KBM-7 (cell line): ENCODE measurements around the gene ADH5.
A peak's percentile ranks its signal among the peaks of the same experiment; 100 is the strongest.
"Not testable (repeated sequence)": the region's sequence is repeated elsewhere in the genome, so short reads cannot be mapped to it uniquely, and the experiment has no call there.

Experiments used
- DNase-seq: peaks from one replicate; pipeline ENCODE4 v3.0.0-alpha.2; 2015
- in situ Hi-C: fragments of 300-500 bp; cut with MboI; formaldehyde crosslinking; loops from 2 replicates; pipeline ENCODE4 v1.14.3; 2020; ENCODE audit warnings: low sequenced_read_pairs, low pct_unique_long_range_greater_than_20kb, mixed read lengths

Gene ADH5

GRCh38 chr4:99090481-99091215 lies 2.1 kb upstream of the ADH5 start:
- in situ Hi-C loops: no loop called here

GRCh38 chr4:99088023-99088449 lies 552 bp downstream of the ADH5 start:
- in situ Hi-C loops: no loop called here
- DNase-seq: peak; percentile 45

More at GRCh38 chr4:99090481-99091215, 2.1 kb upstream of the ADH5 start:
- no peak for DNase-seq

- in situ Hi-C loops: no loop called here
- no peak for DNase-seq
These were observed 4.0 kb downstream of the ADH5 start for GRCh38 chr4:99084595-99084994.

DNA sequence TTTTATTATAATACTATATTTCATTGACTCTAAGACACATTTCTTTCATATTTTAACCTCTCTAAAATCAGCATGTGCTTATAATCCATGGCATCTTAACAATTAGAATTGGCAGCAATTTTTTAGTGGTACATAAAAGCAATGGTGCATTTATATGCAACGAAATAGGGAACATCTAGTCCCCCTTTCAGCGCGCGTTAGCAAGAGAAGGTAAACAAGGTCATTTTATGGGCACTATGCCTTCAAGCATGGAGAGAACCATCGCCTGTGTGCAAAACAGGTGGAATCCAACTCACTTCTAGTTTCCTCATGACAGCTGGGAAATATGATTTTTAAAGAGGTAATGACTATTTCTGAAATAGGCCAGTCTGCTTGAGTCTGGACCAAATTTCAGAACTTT lies 6.4 kb downstream of the ADH5 start:
- in situ Hi-C loops: no loop called here
- DNase-seq: no peak

DNA sequence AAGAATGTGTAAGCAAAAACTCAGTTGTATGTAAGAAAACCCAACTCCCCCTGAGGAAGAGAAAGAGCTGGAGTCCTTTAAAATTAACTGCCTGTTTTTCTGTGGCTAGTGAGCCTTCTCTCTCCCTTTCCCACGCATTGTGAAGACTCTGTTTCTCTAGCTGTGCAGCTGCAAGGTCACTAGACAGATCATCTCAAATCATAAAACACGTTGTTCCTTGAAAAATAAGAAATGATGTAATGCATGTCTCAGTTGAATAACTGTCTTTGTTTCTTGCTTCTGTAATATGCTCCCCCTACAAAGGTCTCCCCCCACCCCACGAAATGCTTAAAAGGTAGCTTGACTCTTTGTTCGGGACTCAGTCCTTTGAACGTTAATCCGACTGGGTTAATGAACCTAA lies 7.7 kb downstream of the ADH5 start:
- in situ Hi-C loops, DNase-seq: not testable (repeated sequence)

GRCh38 chr4:99079625-99080295 lies 8.8 kb downstream of the ADH5 start:
- in situ Hi-C loops: no loop called here
- DNase-seq: no peak

DNA sequence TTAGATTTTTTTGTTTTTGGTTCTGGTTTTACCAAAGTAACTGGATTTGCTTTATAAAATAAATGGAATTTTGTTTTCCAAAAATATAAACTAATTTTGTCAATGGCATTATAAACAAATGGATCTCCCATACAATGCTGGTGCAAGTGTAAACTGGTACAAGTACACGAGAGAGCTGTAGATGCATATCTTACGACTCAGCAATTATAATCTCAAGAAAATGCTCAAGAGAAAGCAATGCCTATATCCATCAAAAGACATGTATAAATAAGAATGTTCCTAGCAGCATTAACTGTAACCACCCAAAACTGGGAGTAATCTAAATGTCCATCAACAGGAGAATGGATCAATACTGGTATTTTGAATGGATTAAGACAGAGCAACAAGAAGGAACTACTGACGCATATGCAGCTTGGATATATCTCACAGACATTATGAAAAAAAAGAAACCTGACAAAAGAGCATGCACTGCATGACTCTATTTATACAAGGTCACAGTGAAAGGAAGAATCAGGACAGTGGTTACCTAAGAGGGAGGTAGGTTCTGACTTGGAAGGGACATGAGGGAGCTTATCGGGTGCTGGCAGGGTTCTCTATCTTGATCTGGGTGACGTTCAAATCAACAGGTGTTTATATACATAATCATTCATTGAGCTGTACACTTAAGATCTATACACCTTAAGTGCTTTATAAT lies 9.5 kb downstream of the ADH5 start:
- no peak for DNase-seq
- in situ Hi-C loops: no loop called here

- in situ Hi-C loops: no loop called here
These were observed 10.3 kb downstream of the ADH5 start for GRCh38 chr4:99078336-99078735.

DNA sequence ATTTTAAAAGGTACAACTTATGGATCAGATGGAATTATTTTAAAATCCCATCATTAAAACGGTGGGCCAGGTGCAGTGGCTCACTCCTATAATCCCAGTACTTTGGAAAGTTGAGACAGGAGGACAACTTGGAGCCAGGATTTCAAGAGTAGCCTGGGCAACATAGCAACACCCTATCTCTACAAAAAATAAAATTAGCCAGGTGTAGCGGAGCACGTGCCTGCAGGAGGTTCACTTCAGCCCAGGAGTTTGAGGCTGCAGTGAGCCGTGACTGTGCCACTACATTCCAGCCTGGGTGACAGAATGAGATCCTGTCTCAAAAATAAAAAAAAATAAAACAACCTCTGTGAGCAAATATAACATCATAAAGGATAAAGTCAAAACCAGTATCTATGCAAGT lies 11.4 kb downstream of the ADH5 start:
- in situ Hi-C loops: no loop called here
- DNase-seq: no peak

More at GRCh38 chr4:99078336-99078735, 10.3 kb downstream of the ADH5 start:
- DNase-seq: no peak

GRCh38 chr4:99076292-99076976 lies 12.2 kb downstream of the ADH5 start:
- DNase-seq: no peak
- in situ Hi-C loops: no loop called here

DNA sequence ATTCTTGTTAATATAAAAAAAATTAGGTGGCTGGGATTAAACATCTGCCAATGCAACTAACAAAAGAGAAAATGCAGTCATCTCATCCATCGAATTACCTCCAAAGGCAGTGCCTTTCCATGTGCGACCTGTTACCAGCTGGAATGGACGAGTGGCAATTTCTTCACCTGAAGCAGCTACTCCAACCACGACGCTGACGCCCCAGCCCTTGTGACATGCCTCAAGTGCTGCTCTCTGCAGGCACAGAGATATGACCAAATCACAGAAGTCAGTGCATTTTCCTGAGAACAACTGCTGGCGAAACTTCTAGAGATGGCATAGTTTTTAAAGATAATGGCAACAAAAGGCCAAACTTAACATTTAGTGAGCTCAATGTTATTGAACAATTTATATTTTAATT lies 13.8 kb downstream of the ADH5 start:
- DNase-seq: no peak
- in situ Hi-C loops: no loop called here

DNA sequence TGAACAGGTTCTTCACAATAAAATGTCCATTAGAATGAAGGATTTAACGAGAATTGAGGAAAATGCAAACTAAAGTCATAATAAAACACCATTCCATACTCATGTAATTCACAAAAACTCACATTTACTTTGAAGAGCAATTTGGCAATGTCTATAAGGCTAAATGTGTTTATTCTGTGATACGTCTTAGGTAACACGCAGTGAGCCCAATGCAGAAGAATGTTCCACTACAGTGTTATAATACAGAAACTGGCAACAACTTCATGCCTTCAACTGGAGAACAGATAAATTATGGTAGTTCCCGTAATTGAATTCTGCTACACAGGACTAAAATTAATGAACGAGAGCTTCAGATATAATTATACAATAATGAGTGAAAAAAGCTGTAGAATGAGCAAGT lies 17.4 kb downstream of the ADH5 start:
- in situ Hi-C loops: no loop called here
- DNase-seq: no peak

DNA sequence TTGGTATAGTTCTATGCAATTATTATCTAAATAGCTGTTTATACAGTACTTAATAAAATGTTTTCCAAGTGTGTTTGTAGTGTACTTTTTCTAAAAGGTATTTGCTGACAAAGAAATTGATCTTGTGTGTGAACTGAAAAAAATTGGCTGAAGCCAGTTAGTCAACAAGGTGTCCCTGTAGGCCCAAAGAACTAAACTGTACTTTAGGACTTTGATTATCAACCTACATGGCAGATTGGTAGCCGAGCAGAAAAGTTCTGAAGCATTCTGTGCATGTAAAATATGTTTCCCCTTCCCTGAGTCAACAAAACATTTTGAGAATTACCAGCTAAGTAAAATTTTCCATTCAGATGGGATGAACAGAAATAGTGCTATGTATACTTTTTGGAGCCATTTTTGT lies 21.0 kb downstream of the ADH5 start:
- in situ Hi-C loops: no loop called here
- no peak for DNase-seq

DNA sequence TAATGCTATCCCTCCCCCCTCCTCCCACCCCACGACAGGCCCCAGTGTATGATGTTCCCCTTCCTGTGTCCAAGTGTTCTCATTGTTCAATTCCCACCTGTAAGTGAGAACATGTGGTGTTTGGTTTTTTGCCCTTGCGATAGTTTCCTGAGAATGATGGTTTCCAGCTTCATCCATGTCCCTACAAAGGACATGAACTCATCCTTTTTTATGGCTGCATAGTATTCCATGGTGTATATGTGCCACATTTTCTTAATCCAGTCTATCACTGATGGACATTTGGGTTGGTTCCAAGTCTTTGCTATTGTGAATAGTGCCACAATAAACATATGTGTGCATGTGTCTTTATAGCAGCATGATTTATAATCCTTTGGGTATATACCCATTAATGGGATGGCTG lies 23.1 kb downstream of the ADH5 start:
- DNase-seq, in situ Hi-C loops: not testable (repeated sequence)

DNA sequence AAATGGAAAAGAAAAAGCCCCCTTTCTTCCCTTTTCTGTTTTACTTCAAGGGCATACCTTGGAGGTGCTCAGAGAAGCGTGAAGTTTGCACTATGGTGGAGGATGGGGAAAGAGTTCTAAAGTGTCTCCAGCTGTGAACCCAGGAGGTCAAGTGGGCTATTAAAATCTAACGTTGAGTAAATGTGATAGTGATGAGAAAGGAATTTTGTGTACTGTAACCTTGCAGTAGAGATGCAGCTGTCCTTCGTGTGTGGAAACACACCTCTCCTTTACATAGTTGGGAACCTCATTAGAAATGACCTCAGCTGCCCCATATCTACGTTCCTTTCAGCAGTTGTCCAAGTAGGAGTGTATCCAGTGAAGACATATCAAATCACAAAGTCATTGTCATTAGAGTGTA lies 26.5 kb downstream of the ADH5 start:
- no peak for DNase-seq
- in situ Hi-C loops: no loop called here

GRCh38 chr4:99061048-99061700 lies 27.4 kb downstream of the ADH5 start:
- no peak for DNase-seq
- in situ Hi-C loops: no loop called here

GRCh38 chr4:99059550-99059949 lies 29.0 kb downstream of the ADH5 start:
- DNase-seq: no peak
- in situ Hi-C loops: no loop called here

- no peak for DNase-seq
- in situ Hi-C loops: no loop called here
These were observed 30.4 kb downstream of the ADH5 start for GRCh38 chr4:99058228-99058627.

- no peak for DNase-seq
- in situ Hi-C loops: no loop called here
These were observed 34.1 kb downstream of the ADH5 start for GRCh38 chr4:99054428-99054994.
